PFSK-1 (cell line): ENCODE results near the gene HOXD11. TPM values are rescaled to one million over a fixed set of nuclear protein-coding genes. Genes with fewer than 3 reads are reported as not detected.

Experiments used
- FOXP2 ChIP-seq: optimal IDR thresholded peaks from 2 replicates; pipeline ENCODE3; 2011; ENCODE audit warnings: borderline replicate concordance, control low read depth, inconsistent platforms; ENCODE audit not compliant: insufficient read depth; ENCODE audit errors: extremely low read length, extremely low read depth
- POLR2AphosphoS5 ChIP-seq: IDR thresholded peaks from 2 replicates; pipeline ENCODE4 v1.6.1; 2012; ENCODE audit warnings: low read depth, mild to moderate bottlenecking, control low read depth, low read length, moderate library complexity
- SIN3A ChIP-seq: IDR thresholded peaks from 2 replicates; pipeline ENCODE4 v1.6.1; 2012; ENCODE audit warnings: mild to moderate bottlenecking, low read length, moderate library complexity, borderline replicate concordance; ENCODE audit not compliant: insufficient read depth
- TAF1 ChIP-seq: IDR thresholded peaks from 2 replicates; pipeline ENCODE4 v1.6.1; 2012; ENCODE audit warnings: low read length, control low read depth, borderline replicate concordance; ENCODE audit not compliant: insufficient read depth
- polyA plus RNA-seq: library from polyadenylated mRNA; unstranded; fragments of >200 nt; gene quantifications from one replicate; pipeline ENCODE4 v1.2.1, GENCODE V29; 2012; ENCODE audit warnings: low read depth, missing spikeins; ENCODE audit not compliant: insufficient read length
- TF ChIP-seq, protein P1 (sequence below), 2 experiments: IDR thresholded peaks; 2 replicates each; pipeline versions ENCODE4 v1.6.1 to v1.8.0; 2011 to 2012; ENCODE audit warnings: low read depth in 2 of 2, low read length in 2 of 2, control low read depth in 1 of 2, inconsistent platforms in 1 of 2, mild to moderate bottlenecking in 1 of 2, moderate library complexity in 1 of 2; ENCODE audit not compliant: insufficient read depth in 1 of 2

Gene HOXD11
- not detected for polyA plus RNA-seq

DNA sequence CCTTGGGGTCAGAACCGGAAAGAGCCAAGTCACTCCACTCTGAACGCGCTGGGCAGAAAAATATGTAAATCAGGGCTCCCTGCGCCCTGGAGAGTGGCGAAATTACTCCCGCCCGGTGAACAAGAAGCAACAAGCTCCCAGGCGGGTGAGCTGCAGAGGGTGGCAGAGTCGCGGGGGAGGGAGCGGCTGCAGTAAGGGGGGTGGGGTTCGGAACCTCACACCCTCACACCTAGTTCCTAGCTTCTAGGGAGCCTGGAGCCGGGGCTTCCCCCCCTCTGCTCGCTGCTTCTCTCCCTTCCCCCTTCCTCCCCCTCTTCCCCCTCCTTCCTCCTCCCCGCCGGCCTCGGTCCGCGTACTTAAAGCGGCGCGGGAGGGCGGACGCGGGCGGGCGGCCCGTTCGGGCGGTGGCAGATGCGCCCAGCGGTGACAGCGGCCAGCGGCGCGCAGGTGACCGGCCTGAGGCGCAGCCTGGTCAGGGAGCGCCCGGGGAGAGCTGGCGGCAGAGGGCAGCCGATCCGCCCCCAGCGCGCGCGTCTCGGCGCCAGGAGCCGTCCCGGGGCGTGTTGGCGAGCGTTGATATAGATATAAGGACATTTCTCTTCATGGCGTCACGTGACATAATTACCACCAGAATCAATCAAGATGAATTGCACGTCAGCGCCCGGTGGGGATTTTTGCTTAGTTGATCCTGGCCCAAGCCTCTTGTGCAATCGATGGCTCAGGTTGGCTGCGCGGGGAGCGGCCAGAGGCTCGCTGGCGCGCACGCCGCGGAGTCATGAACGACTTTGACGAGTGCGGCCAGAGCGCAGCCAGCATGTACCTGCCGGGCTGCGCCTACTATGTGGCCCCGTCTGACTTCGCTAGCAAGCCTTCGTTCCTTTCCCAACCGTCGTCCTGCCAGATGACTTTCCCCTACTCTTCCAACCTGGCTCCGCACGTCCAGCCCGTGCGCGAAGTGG, at the start of gene HOXD11:
TSS of gene HOXD11 (plus strand) at position 700 of the 959 bp plus-strand sequence. CDS start at position 776, 76 bp downstream.
- TF ChIP-seq, protein P1, sequence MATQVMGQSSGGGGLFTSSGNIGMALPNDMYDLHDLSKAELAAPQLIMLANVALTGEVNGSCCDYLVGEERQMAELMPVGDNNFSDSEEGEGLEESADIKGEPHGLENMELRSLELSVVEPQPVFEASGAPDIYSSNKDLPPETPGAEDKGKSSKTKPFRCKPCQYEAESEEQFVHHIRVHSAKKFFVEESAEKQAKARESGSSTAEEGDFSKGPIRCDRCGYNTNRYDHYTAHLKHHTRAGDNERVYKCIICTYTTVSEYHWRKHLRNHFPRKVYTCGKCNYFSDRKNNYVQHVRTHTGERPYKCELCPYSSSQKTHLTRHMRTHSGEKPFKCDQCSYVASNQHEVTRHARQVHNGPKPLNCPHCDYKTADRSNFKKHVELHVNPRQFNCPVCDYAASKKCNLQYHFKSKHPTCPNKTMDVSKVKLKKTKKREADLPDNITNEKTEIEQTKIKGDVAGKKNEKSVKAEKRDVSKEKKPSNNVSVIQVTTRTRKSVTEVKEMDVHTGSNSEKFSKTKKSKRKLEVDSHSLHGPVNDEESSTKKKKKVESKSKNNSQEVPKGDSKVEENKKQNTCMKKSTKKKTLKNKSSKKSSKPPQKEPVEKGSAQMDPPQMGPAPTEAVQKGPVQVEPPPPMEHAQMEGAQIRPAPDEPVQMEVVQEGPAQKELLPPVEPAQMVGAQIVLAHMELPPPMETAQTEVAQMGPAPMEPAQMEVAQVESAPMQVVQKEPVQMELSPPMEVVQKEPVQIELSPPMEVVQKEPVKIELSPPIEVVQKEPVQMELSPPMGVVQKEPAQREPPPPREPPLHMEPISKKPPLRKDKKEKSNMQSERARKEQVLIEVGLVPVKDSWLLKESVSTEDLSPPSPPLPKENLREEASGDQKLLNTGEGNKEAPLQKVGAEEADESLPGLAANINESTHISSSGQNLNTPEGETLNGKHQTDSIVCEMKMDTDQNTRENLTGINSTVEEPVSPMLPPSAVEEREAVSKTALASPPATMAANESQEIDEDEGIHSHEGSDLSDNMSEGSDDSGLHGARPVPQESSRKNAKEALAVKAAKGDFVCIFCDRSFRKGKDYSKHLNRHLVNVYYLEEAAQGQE (IDR thresholded peaks at IDR 0.05; ENCODE audit: insufficient read depth in 1 of 2, low read depth in 2 of 2, low read length in 2 of 2), result no peak
- TF ChIP-seq POLR2AphosphoS5 (no peak), FOXP2 (no peak), TAF1 (no peak), SIN3A (no peak)

DNA sequence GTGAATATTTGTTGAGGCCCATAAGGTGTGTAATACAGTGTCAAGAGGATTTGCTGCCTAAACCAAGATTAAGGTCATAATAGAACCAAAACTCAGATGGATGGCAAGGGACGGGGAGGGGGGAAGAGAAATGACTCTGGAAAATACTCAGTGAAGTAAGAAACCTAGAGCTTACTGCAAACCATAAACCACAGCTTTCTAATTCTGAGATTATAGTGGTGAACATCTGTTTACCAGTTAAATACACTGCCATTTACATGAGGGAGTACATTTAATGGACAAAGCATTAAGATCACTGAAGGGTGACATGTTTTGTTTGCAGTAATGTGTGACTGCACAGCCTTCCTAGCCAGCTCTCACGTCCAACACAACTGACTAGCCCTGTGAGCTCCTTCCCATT, 43.1 kb upstream of the HOXD11 start:
- TF ChIP-seq POLR2AphosphoS5, result no peak
- TF ChIP-seq, protein P1 (IDR thresholded peaks at IDR 0.05; ENCODE audit: insufficient read depth in 1 of 2, low read depth in 2 of 2, low read length in 2 of 2), result no peak
- TF ChIP-seq FOXP2, result no peak
- TF ChIP-seq SIN3A, result no peak
- no peak for TF ChIP-seq TAF1

DNA sequence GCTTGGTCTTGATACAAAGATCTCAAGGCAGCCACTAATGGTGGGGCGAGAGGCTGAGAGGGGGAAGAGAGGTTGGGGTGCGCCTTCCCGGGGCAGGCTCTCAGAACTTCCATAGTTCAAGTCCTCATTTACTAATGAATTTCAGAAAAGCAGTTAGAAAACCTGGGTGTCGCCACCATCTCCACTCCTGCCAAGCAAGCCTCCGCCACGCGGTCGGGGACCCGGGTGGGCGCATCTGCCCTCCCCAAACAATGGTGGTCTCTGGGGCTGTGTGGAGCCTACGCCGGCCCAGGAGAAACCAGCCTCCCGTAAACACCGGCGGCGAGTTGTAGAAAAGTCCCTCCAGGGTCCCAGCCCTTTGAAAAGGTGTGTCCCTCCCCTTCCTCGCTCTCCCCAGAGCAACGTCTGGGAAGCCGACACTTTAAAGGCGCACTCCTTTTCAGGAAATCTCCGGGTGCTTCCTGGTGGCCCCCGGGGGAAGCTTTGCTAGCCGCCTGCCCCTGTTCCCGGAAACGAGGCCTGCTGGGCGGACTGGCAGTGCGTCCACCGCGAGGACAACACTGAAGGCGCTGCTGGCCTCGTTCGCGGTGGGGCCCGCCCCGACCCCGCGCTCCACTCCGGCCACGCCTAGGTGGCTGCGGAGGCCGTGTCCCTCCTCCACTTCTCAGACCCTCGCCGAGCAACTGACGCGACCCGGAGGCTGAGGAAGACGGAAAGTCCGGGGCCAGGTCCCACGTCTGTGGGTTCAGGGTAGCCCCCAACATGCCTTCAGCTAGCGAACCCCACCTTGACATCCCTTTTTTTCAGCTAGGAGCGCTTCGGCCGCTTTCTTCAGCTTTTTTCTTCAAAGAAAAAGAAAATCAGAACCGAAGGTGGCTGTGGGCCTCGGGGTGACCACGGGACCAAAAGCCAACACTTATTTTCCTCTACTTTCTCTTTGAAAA, 40.2 kb upstream of the HOXD11 start:
- TF ChIP-seq FOXP2 (no peak), TAF1 (no peak), POLR2AphosphoS5 (no peak), SIN3A (no peak)
- TF ChIP-seq, protein P1 (IDR thresholded peaks at IDR 0.05; ENCODE audit: insufficient read depth in 1 of 2, low read depth in 2 of 2, low read length in 2 of 2), result no peak

DNA sequence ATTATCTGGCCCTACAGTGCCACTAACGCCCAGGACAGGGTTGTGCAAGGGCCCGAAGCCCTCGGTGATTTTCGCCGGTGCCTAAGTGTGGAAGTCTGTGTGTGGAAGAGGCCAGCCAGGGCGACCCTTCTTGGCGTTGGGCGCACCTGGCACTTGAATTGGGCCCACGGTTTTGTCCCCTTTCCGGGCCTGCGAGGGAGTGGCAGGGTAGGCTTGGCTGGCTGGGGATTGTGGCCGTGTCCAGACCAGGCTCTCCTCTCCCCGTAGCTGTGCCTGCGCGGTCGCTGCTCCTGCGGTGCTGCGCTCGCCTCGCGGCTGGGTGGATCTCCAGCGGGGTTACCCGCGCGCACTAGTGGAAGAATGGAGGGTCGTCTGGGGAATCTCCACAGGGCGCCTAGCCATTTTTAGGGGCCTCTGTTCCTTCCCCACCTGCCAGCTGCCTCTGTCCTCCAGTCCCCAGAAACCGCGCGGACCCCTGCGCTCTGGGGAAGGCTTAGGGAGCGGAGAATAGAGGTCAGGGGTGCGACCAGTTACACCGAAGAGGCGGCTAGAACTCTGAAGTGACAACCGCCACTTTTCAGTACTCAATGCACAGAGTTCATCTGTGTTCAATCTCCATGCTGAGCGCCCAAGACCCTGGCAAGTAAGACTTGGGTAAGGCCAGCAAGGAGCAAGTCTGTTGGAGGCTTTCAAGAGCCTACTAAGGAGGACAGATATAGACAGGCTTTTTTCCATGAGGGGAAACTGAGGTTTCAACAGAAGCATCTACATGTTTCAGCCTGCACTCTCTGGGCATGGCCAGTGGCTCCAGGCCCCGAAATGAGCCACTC, 39.3 kb upstream of the HOXD11 start:
- TF ChIP-seq POLR2AphosphoS5 (no peak), FOXP2 (no peak), TAF1 (no peak), SIN3A (no peak)
- TF ChIP-seq, protein P1 (IDR thresholded peaks at IDR 0.05; ENCODE audit: insufficient read depth in 1 of 2, low read depth in 2 of 2, low read length in 2 of 2), result no peak
